Adrenal gland (tissue), 5 donors: Measurements from ENCODE around the gene TRPM4.

Experiments
- CTCF ChIP-seq, 6 experiments: fragments of 450-650 bp in 4 of 6; fragments of 200-600 bp in 2 of 6; sonication (generic) in 1 of 6; IDR thresholded peaks; 1 replicate in 5 of 6; 2 replicates in 1 of 6; pipeline versions ENCODE4 v1.5.1 to v1.8.0; 2016 to 2021; ENCODE audit warnings: antibody characterized with exemption in 6 of 6, mild to moderate bottlenecking in 2 of 6, moderate library complexity in 1 of 6
- POLR2A ChIP-seq, 2 donors: fragments of 450-650 bp; IDR thresholded peaks; one replicate each; pipeline ENCODE4 v1.6.1; 2017; ENCODE audit warnings: antibody characterized with exemption in 2 of 2, mild to moderate bottlenecking in 2 of 2, moderate library complexity in 1 of 2
- donor health status: DM: no; HTN: no; CAD: no.

- TF ChIP-seq CTCF (IDR thresholded peaks at IDR 0.05) (no peak), POLR2A (IDR thresholded peaks at IDR 0.05) (no peak)
Measured at GRCh38 chr19:49120325-49120683, 37.3 kb upstream of the TRPM4 start.
